ENCODE measurements around the gene KRTAP5-9. TPM values are rescaled to one million over a fixed set of nuclear protein-coding genes. Genes with fewer than 3 reads are reported as not detected.

Gene KRTAP5-9
- polyA plus RNA-seq (2013): 0.05 and 0.11 TPM in 2 replicates

GRCh38 chr11:71548120-71548519 is at the start of gene KRTAP5-9:
TSS of gene KRTAP5-9 (plus strand) at chr11:71548420. CDS start at chr11:71548658, 238 bp downstream.
- no peak within 1 kb of the TSS for H3K4ac ChIP-seq (ENCODE audit: low read depth, low read length)
- H3K4me1 ChIP-seq (ENCODE audit: control insufficient read depth in 1 of 2, insufficient read depth in 2 of 2, low read length in 2 of 2): no peaks in the 10 kb centered on the region
- peak within 1 kb of the TSS; percentile 30 for H3K4me3 ChIP-seq (ENCODE audit: low read depth, low read length)
- no peak within 1 kb of the TSS for H3K23ac ChIP-seq (ENCODE audit: low read length)
- peak within 1 kb of the TSS; percentile 59 for H3K9ac ChIP-seq (ENCODE audit: low read length)
- H3K18ac ChIP-seq (ENCODE audit: low read length): no peak within 1 kb of the TSS
- H4K91ac ChIP-seq (ENCODE audit: low read depth, low read length): no peak within 1 kb of the TSS
- peaks cover 4% of the 10 kb centered on the region for H3K9me3 ChIP-seq (ENCODE audit: insufficient read depth, low read depth, low read length)
- H2BK120ac ChIP-seq (ENCODE audit: insufficient read depth, low read length, poor library complexity): no peak within 1 kb of the TSS
- H3K27ac ChIP-seq (ENCODE audit: low read depth, low read length): no peak within 1 kb of the TSS
- H4K12ac ChIP-seq (ENCODE audit: low read depth, low read length): no peak within 1 kb of the TSS
- no peak within 1 kb of the TSS for H2BK5ac ChIP-seq (ENCODE audit: low read depth, low read length, poor library complexity)
- no peaks in the 10 kb centered on the region for H3K36me3 ChIP-seq (ENCODE audit: control insufficient read depth in 1 of 2, insufficient read depth in 2 of 2, low read length in 2 of 2)
- H2AK5ac ChIP-seq (ENCODE audit: low read length): no peak within 1 kb of the TSS
- no peak within 1 kb of the TSS for H3K4me2 ChIP-seq (ENCODE audit: low read length)
- H3K79me2 ChIP-seq (ENCODE audit: control insufficient read depth, insufficient read depth, low read length, poor library complexity): no peaks in the 10 kb centered on the region
- no peaks in the 10 kb centered on the region for H3K79me1 ChIP-seq (ENCODE audit: low read length)
- H3K27me3 ChIP-seq (ENCODE audit: insufficient read depth, low read length): no peaks in the 10 kb centered on the region
- DNase-seq: no peak
- H2AFZ ChIP-seq (ENCODE audit: insufficient read depth, low read length, poor library complexity): no peak within 1 kb of the TSS
- no CpG with 5 or more reads among the region's 5 CpGs for whole genome bisulfite sequencing (ENCODE audit: extremely low coverage, insufficient coverage, insufficient read length)
- no peak within 1 kb of the TSS for H2BK12ac ChIP-seq (ENCODE audit: low read length)
- H3K14ac ChIP-seq (ENCODE audit: low read length): no peak within 1 kb of the TSS
- no peak within 1 kb of the TSS for H4K8ac ChIP-seq (ENCODE audit: low read depth, low read length)

- H2BK5ac ChIP-seq (ENCODE audit: low read depth, low read length, poor library complexity): no peak overlapping the region
- no peak overlapping the region for H3K9ac ChIP-seq (ENCODE audit: low read length)
- no peak overlapping the region for H4K12ac ChIP-seq (ENCODE audit: low read depth, low read length)
- peaks cover 4% of the 10 kb centered on the region for H3K9me3 ChIP-seq (ENCODE audit: insufficient read depth, low read depth, low read length)
- H4K91ac ChIP-seq (ENCODE audit: low read depth, low read length): no peak overlapping the region
- WGBS (ENCODE audit: extremely low coverage, insufficient coverage, insufficient read length): no CpG with 5 or more reads among the region's 13 CpGs
- H3K36me3 ChIP-seq (ENCODE audit: control insufficient read depth in 1 of 2, insufficient read depth in 2 of 2, low read length in 2 of 2): peaks cover 46 to 61% of the 10 kb centered on the region in 2 experiments
- no peak overlapping the region for H3K18ac ChIP-seq (ENCODE audit: low read length)
- no peak overlapping the region for H3K14ac ChIP-seq (ENCODE audit: low read length)
- no peak for DNase-seq
- no peak overlapping the region for H2BK12ac ChIP-seq (ENCODE audit: low read length)
- no peak overlapping the region for H2AFZ ChIP-seq (ENCODE audit: insufficient read depth, low read length, poor library complexity)
- H3K79me2 ChIP-seq (ENCODE audit: control insufficient read depth, insufficient read depth, low read length, poor library complexity): no peaks in the 10 kb centered on the region
- H3K79me1 ChIP-seq (ENCODE audit: low read length): no peaks in the 10 kb centered on the region
- no peaks in the 10 kb centered on the region for H3K4me1 ChIP-seq (ENCODE audit: control insufficient read depth in 1 of 2, insufficient read depth in 2 of 2, low read length in 2 of 2)
- no peak overlapping the region for H3K4me3 ChIP-seq (ENCODE audit: low read depth, low read length)
- H4K8ac ChIP-seq (ENCODE audit: low read depth, low read length): no peak overlapping the region
- no peak overlapping the region for H3K27ac ChIP-seq (ENCODE audit: low read depth, low read length)
- H3K23ac ChIP-seq (ENCODE audit: low read length): no peak overlapping the region
- H2AK5ac ChIP-seq (ENCODE audit: low read length): no peak overlapping the region
- no peak overlapping the region for H3K4ac ChIP-seq (ENCODE audit: low read depth, low read length)
- no peaks in the 10 kb centered on the region for H3K27me3 ChIP-seq (ENCODE audit: insufficient read depth, low read length)
- no peak overlapping the region for H2BK120ac ChIP-seq (ENCODE audit: insufficient read depth, low read length, poor library complexity)
- no peak overlapping the region for H3K4me2 ChIP-seq (ENCODE audit: low read length)
These were observed 49.1 kb upstream of the KRTAP5-9 start for GRCh38 chr11:71499125-71499524.

GRCh38 chr11:71499546-71499945 is 48.7 kb upstream of the KRTAP5-9 start:
- DNase-seq: no peak
- Histone ChIP-seq H3K79me1 (ENCODE audit: low read length) (no peaks in the 10 kb centered on the region), H3K79me2 (ENCODE audit: control insufficient read depth, insufficient read depth, low read length, poor library complexity) (no peaks in the 10 kb centered on the region), H4K91ac (ENCODE audit: low read depth, low read length) (no peak overlapping the region), H3K27me3 (ENCODE audit: insufficient read depth, low read length) (no peaks in the 10 kb centered on the region), H2BK120ac (ENCODE audit: insufficient read depth, low read length, poor library complexity) (no peak overlapping the region), H3K4me1 (ENCODE audit: control insufficient read depth in 1 of 2, insufficient read depth in 2 of 2, low read length in 2 of 2) (no peaks in the 10 kb centered on the region), H2BK5ac (ENCODE audit: low read depth, low read length, poor library complexity) (no peak overlapping the region), H3K9me3 (ENCODE audit: insufficient read depth, low read depth, low read length) (peaks cover 4% of the 10 kb centered on the region), H3K14ac (ENCODE audit: low read length) (no peak overlapping the region), H3K4me3 (ENCODE audit: low read depth, low read length) (no peak overlapping the region), H3K27ac (ENCODE audit: low read depth, low read length) (no peak overlapping the region), H3K4me2 (ENCODE audit: low read length) (no peak overlapping the region), H4K12ac (ENCODE audit: low read depth, low read length) (no peak overlapping the region), H3K23ac (ENCODE audit: low read length) (no peak overlapping the region), H3K9ac (ENCODE audit: low read length) (no peak overlapping the region), H3K4ac (ENCODE audit: low read depth, low read length) (no peak overlapping the region), H2AFZ (ENCODE audit: insufficient read depth, low read length, poor library complexity) (no peak overlapping the region), H3K18ac (ENCODE audit: low read length) (no peak overlapping the region), H2AK5ac (ENCODE audit: low read length) (no peak overlapping the region), H2BK12ac (ENCODE audit: low read length) (no peak overlapping the region), H3K36me3 (ENCODE audit: control insufficient read depth in 1 of 2, insufficient read depth in 2 of 2, low read length in 2 of 2) (peaks cover 45 to 59% of the 10 kb centered on the region in 2 experiments), H4K8ac (ENCODE audit: low read depth, low read length) (no peak overlapping the region)
- no CpG with 5 or more reads among the region's 6 CpGs for WGBS (ENCODE audit: extremely low coverage, insufficient coverage, insufficient read length)

- no peak overlapping the region for H4K91ac ChIP-seq (ENCODE audit: low read depth, low read length)
- no peak overlapping the region for H4K8ac ChIP-seq (ENCODE audit: low read depth, low read length)
- peaks cover 42 to 56% of the 10 kb centered on the region in 2 experiments for H3K36me3 ChIP-seq (ENCODE audit: control insufficient read depth in 1 of 2, insufficient read depth in 2 of 2, low read length in 2 of 2)
- H3K4me3 ChIP-seq (ENCODE audit: low read depth, low read length): no peak overlapping the region
- H3K79me1 ChIP-seq (ENCODE audit: low read length): no peaks in the 10 kb centered on the region
- no peak overlapping the region for H3K27ac ChIP-seq (ENCODE audit: low read depth, low read length)
- H3K4me1 ChIP-seq (ENCODE audit: control insufficient read depth in 1 of 2, insufficient read depth in 2 of 2, low read length in 2 of 2): no peaks in the 10 kb centered on the region
- H3K27me3 ChIP-seq (ENCODE audit: insufficient read depth, low read length): no peaks in the 10 kb centered on the region
- WGBS (ENCODE audit: extremely low coverage, insufficient coverage, insufficient read length): no CpG with 5 or more reads among the region's 6 CpGs
- no peaks in the 10 kb centered on the region for H3K79me2 ChIP-seq (ENCODE audit: control insufficient read depth, insufficient read depth, low read length, poor library complexity)
- no peak overlapping the region for H2BK120ac ChIP-seq (ENCODE audit: insufficient read depth, low read length, poor library complexity)
- H3K4me2 ChIP-seq (ENCODE audit: low read length): no peak overlapping the region
- no peak overlapping the region for H3K18ac ChIP-seq (ENCODE audit: low read length)
- H2BK5ac ChIP-seq (ENCODE audit: low read depth, low read length, poor library complexity): no peak overlapping the region
- no peak overlapping the region for H2BK12ac ChIP-seq (ENCODE audit: low read length)
- no peak overlapping the region for H3K9ac ChIP-seq (ENCODE audit: low read length)
- no peak overlapping the region for H2AFZ ChIP-seq (ENCODE audit: insufficient read depth, low read length, poor library complexity)
- no peak overlapping the region for H4K12ac ChIP-seq (ENCODE audit: low read depth, low read length)
- H3K14ac ChIP-seq (ENCODE audit: low read length): no peak overlapping the region
- no peak for DNase-seq
- peaks cover 4% of the 10 kb centered on the region for H3K9me3 ChIP-seq (ENCODE audit: insufficient read depth, low read depth, low read length)
- H3K23ac ChIP-seq (ENCODE audit: low read length): no peak overlapping the region
- H3K4ac ChIP-seq (ENCODE audit: low read depth, low read length): no peak overlapping the region
- no peak overlapping the region for H2AK5ac ChIP-seq (ENCODE audit: low read length)
These were observed 47.6 kb upstream of the KRTAP5-9 start for GRCh38 chr11:71500601-71501021.

Data from trophoblast cell (in vitro differentiated cells and primary cell).